HG03457 (cell line): ENCODE results near the gene EIF2AK2.
"Not testable (repeated sequence)": the region's sequence is repeated elsewhere in the genome, so short reads cannot be mapped to it uniquely, and the experiment has no call there.

Source experiments
- ATAC-seq: cut with Tn5 transposase; IDR thresholded peaks from one replicate; pipeline ENCODE4 v1.9.1; 2021; ENCODE audit warnings: moderate number of reproducible peaks; ENCODE audit not compliant: unreplicated experiment

The EIF2AK2 gene

GRCh38 chr2:37156857-37157714 lies at the start of gene EIF2AK2:
Gene EIF2AK2 (minus strand): TSS chr2:37156980. CDS start chr2:37147806, 9,174 bp downstream.
- ATAC-seq: peak; percentile 81

GRCh38 chr2:37205689-37206341 lies 49.0 kb upstream of the EIF2AK2 start:
- no peak for ATAC-seq

DNA sequence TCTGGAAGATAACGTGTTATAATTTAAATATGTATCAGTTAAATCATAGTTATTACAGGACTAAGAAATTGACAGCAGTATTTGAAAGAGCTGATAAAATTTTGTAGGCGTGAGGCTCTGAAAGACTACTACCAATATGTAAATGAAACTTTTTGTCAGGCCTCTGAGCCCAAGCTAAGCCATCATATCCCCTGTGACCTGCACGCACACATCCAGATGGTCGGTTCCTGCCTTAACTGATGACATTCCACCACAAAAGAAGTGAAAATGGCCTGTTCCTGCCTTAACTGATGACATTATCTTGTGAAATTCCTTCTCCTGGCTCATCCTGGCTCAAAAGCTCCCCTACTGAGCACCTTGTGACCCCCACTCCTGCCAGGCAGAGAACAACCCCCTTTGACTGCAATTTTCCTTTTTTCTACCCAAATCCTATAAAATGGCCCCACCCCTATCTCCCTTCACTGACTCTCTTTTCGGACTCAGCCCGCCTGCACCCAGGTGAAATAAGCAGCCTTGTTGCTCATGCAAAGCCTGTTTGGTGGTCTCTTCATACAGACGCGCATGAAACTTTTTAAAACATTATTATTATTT lies 48.4 kb upstream of the EIF2AK2 start:
- ATAC-seq: not testable (repeated sequence)

DNA sequence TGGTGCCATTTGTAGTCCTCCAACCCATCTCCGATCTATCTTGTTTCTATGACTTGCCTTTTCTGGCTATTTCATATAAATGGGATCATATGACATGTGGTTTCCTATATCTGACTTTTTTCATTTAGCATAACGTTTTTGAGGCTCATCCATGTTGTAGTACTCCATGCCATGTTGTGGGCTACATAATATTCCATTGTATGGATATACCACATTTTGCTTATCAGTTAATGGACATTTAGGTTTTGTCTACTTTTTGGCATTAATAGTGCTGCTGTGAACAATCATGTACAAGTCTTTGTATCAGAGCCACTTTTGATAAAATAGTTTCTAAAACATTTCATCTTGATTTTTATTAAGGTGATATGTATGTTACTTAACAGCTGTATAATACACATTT lies 46.9 kb upstream of the EIF2AK2 start:
- ATAC-seq: no peak

GRCh38 chr2:37201766-37202165 lies 45.0 kb upstream of the EIF2AK2 start:
- no peak for ATAC-seq

GRCh38 chr2:37201208-37201607 lies 44.4 kb upstream of the EIF2AK2 start:
- ATAC-seq: no peak

DNA sequence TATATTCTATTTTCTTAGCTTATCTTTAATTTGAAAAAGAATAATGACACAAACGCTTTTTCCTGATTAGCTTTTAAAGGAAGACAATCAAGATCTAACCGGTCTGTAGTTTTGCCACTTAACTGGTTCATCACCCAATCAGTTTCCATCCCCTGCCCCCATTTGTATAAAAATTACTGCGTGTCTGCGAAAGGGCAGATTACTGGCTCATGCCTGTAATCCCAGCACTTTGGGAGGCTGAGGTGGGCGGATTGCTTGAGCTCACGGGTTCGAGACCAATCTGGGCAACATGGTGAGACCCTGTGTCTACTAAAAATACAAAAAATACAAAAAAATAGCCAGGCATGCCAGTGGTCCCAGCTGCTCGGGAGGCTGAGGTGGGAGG lies 41.9 kb upstream of the EIF2AK2 start:
- no peak for ATAC-seq

DNA sequence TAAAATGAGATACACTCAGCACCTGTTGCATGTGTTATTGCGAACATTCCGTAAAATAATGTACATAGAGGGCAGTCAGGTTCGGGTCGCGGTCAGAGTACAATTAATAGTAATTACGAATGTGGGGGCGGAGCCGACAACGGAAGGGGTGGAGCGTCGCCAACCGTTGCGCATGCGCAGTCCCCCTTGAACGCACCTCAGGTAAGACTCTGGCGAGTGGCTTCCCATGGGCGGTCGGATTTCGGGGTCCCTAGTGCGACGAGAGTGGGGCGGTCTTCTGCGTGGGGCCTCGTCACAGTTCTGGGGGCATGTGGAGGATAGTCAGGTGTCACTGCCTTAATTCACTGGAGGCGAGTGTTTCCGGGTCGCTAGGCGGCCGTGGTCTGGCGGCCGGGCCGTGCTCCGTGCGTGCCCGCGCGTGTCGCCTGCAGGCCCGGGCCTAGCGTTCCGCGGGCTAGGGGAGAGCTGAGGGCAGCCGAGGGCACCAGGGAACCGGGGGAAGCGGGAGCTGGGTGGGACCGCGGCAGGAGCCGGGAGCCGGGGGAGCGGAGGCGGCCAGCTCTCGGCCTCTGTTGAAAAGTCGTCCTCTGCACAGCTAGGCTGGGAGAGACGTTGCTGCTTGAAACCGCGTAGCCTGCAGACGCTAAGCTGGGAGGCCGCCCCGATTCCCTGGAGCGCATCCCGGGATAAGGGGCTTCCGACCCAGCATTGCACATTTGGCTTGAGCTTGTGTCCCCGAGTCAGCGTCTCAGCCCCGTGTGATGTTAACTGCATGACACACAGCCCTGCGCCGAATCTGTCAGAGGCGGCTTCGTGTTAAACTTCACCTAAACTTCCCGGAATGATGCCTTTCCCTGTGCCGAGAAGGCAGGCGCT lies 39.8 kb upstream of the EIF2AK2 start, which contains the start of gene CEBPZOS:
CEBPZOS (plus strand) TSS at position 177 of the 876 bp plus-strand sequence. CDS start 3,209 bp downstream, outside the sequence.
- ATAC-seq: peak; percentile 65

DNA sequence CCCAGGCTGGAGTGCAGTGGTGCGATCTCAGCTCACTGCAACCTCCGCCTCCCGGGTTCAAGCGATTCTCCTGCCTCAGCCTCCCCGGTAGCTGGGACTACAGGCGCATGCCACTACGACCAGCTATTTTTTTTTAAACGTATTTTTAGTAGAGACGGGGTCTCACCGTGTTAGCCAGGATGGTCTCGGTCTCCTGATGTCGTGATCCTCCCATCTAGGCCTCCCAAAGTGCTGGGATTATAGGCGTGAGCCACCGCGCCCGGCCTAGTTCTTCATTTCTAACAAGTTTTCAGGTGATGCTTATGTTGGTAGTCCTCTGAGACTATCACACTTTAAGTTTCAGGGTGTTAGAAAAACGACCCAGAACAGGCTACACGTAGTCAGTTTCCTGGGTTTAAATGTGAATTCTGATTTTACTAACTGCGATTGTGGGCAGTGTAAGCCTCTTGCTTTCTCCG lies 39.1 kb upstream of the EIF2AK2 start:
- ATAC-seq: not testable (repeated sequence)

DNA sequence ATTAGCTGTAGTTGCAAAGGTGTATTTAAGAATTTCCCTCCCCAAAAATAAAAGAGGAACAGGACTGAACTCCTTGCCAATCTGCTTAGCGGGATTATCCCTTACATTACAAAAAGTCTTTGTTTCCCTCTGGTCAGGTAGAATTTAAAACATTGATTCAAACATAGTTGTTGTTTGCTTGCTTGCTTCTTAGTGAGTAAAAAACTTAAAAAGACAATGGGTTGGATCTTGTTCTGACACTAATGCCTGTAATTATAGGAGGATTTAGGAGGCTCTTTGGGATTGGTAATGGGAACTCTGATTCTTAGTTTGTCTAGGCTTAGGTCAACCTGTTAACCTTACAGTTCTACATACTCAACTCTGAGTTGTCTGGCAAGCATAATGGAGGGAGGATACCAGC lies 35.8 kb upstream of the EIF2AK2 start:
- ATAC-seq: no peak

- no peak for ATAC-seq
Measured at GRCh38 chr2:37191747-37192146, 35.0 kb upstream of the EIF2AK2 start.

DNA sequence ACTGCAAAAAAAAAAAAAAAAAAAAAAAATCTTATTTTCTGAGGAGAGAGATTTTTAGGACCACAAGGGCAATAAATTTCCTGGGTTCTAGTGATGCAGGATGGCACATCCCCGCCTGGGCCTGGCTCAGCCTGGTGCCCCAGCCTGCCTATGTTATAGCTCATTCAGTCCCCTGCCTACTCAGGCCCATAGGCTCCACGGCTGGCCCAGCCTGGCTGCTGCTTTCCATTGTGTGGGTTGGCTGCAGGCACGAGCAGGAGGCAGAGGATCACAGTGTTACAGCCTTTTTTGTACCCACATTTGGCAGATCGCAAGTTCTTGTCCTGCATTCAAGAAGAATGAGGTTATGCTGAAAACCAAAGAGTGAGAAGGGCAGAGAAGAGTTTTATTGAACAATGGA lies 34.5 kb upstream of the EIF2AK2 start:
- no peak for ATAC-seq

- no peak for ATAC-seq
Measured at GRCh38 chr2:37190290-37190689, 33.5 kb upstream of the EIF2AK2 start.

DNA sequence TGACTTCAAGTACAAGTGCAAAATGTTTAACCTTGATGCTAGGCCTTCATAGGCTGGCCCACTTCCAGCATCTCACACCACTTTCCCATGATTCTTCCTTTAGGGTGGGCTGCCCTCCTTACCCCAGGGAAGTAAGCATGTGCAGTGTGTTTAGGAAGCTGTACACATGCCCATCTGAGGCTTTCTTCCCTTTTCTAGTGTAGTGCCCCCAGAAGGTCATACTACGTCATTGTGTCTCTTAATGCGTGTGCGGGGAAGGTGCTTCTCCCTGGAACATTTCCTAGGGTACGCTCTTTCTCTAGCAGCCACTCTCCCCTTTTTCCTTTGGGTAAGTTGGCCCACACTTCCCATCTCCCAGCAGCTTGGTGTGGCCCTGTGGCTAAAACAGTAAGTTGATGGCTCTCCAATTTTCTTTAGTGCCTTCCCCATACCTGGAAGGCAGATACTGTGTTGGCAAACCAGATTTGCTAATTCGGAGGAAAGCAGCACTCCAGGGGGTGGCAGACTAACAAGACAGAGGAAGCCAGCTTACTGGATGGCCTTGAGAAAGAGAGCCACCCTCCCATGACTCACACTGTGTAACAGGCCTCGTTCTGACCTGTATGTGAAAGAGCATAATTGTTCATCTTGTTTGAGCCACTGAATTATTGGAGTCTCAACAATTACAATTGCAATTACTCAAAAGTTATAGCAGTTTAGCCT lies 32.8 kb upstream of the EIF2AK2 start:
- no peak for ATAC-seq

- no peak for ATAC-seq
Measured at GRCh38 chr2:37188570-37188969, 31.8 kb upstream of the EIF2AK2 start, which contains the start of gene SULT6B1. Gene SULT6B1 (minus strand): TSS chr2:37188670. CDS start chr2:37188640, 30 bp downstream.

GRCh38 chr2:37181726-37182684 lies 25.2 kb upstream of the EIF2AK2 start:
- no peak for ATAC-seq

- ATAC-seq: no peak
Measured at GRCh38 chr2:37180640-37181039, 23.9 kb upstream of the EIF2AK2 start.

- ATAC-seq: no peak
Measured at GRCh38 chr2:37180006-37180639, 23.3 kb upstream of the EIF2AK2 start.
